PFSK-1 (cell line): Measurements from ENCODE around the gene CLEC16A.

ENCODE experiments used
- FOXP2 ChIP-seq: optimal IDR thresholded peaks from 2 replicates; pipeline ENCODE3; 2011; ENCODE audit warnings: borderline replicate concordance, control low read depth, inconsistent platforms; ENCODE audit not compliant: insufficient read depth; ENCODE audit errors: extremely low read length, extremely low read depth
- POLR2AphosphoS5 ChIP-seq: IDR thresholded peaks from 2 replicates; pipeline ENCODE4 v1.6.1; 2012; ENCODE audit warnings: low read depth, mild to moderate bottlenecking, control low read depth, low read length, moderate library complexity
- REST ChIP-seq, 2 experiments: IDR thresholded peaks; 2 replicates each; pipeline versions ENCODE4 v1.6.1 to v1.8.0; 2011 to 2012; ENCODE audit warnings: low read depth in 2 of 2, low read length in 2 of 2, control low read depth in 1 of 2, inconsistent platforms in 1 of 2, mild to moderate bottlenecking in 1 of 2, moderate library complexity in 1 of 2; ENCODE audit not compliant: insufficient read depth in 1 of 2
- SIN3A ChIP-seq: IDR thresholded peaks from 2 replicates; pipeline ENCODE4 v1.6.1; 2012; ENCODE audit warnings: mild to moderate bottlenecking, low read length, moderate library complexity, borderline replicate concordance; ENCODE audit not compliant: insufficient read depth
- TAF1 ChIP-seq: IDR thresholded peaks from 2 replicates; pipeline ENCODE4 v1.6.1; 2012; ENCODE audit warnings: low read length, control low read depth, borderline replicate concordance; ENCODE audit not compliant: insufficient read depth

Gene CLEC16A

GRCh38 chr16:10982465-10983150 is 38.2 kb downstream of the CLEC16A start:
- TF ChIP-seq TAF1, result no peak
- no peak for TF ChIP-seq POLR2AphosphoS5
- no peak for TF ChIP-seq FOXP2
- TF ChIP-seq SIN3A, result no peak
- no peak for TF ChIP-seq REST (IDR thresholded peaks at IDR 0.05; ENCODE audit: insufficient read depth in 1 of 2, low read depth in 2 of 2, low read length in 2 of 2)

- no peak for TF ChIP-seq FOXP2
- TF ChIP-seq SIN3A, result no peak
- no peak for TF ChIP-seq REST (IDR thresholded peaks at IDR 0.05; ENCODE audit: insufficient read depth in 1 of 2, low read depth in 2 of 2, low read length in 2 of 2)
- no peak for TF ChIP-seq POLR2AphosphoS5
- TF ChIP-seq TAF1, result no peak
Measured at GRCh38 chr16:10983159-10983558, 38.8 kb downstream of the CLEC16A start.

- TF ChIP-seq FOXP2 (no peak), POLR2AphosphoS5 (no peak), TAF1 (no peak), REST (IDR thresholded peaks at IDR 0.05; ENCODE audit: insufficient read depth in 1 of 2, low read depth in 2 of 2, low read length in 2 of 2) (no peak), SIN3A (no peak)
Measured at GRCh38 chr16:10984509-10984908, 40.1 kb downstream of the CLEC16A start.

GRCh38 chr16:10987361-10988163 is 43.2 kb downstream of the CLEC16A start:
- TF ChIP-seq REST (IDR thresholded peaks at IDR 0.05; ENCODE audit: insufficient read depth in 1 of 2, low read depth in 2 of 2, low read length in 2 of 2) (no peak), FOXP2 (no peak), SIN3A (no peak), TAF1 (no peak), POLR2AphosphoS5 (no peak)
